Panc1 (cell line): ENCODE measurements around the gene TMEM156. TPM values are rescaled to one million over a fixed set of nuclear protein-coding genes. Genes with fewer than 3 reads are reported as not detected.

Experiments
- ATAC-seq: fragments of 200-7000 bp; cut with Tn5 transposase; 2 replicates; pipeline ENCODE4 v1.9.1; 2020; ENCODE audit warnings: mild to moderate bottlenecking, moderate library complexity
- BruUV-seq: library from RNA; stranded (reverse); fragments of 400-500 nt; replicated peaks from 2 replicates; lab custom pipeline; 2021; lab: Mats Ljungman, UMichigan
- CTCF ChIA-PET: fragments of 300-600 bp; sonication (Branson Sonifier 250); formaldehyde crosslinking; loops from one replicate; lab custom pipeline; 2022; ENCODE audit warnings: antibody characterized with exemption; lab: Charles Lee
- POLR2A ChIA-PET: fragments of 300-600 bp; sonication (Branson Sonifier 250); formaldehyde crosslinking; loops from one replicate; lab custom pipeline; 2022; ENCODE audit warnings: antibody characterized with exemption; lab: Charles Lee
- DNase-seq: peaks from one replicate; pipeline ENCODE4 v3.0.0-alpha.2; 2010; ENCODE audit warnings: low read depth, low spot score
- H3K27ac ChIP-seq: 2 replicates; pipeline ENCODE4 v1.5.1; 2011; ENCODE audit warnings: mild to moderate bottlenecking, low read length, inconsistent platforms
- H3K27me3 ChIP-seq: fragments of 200-500 bp; sonication (Bioruptor generic); 2 replicates; pipeline ENCODE4 v1.6.0; 2014; ENCODE audit warnings: low read length, inconsistent platforms; ENCODE audit not compliant: control insufficient read depth, insufficient read depth
- H3K36me3 ChIP-seq: fragments of 200-500 bp; sonication (Bioruptor generic); 2 replicates; pipeline ENCODE4 v1.5.1; 2014; ENCODE audit warnings: inconsistent platforms, mild to moderate bottlenecking, low read length, moderate library complexity; ENCODE audit not compliant: control insufficient read depth, insufficient read depth
- H3K4me1 ChIP-seq: 2 replicates; pipeline ENCODE4 v1.5.1; 2011; ENCODE audit warnings: inconsistent platforms, mild to moderate bottlenecking, low read length, moderate library complexity; ENCODE audit not compliant: control insufficient read depth, insufficient read depth
- H3K4me3 ChIP-seq, 2 experiments: 2 replicates each; pipeline ENCODE4 v1.5.1; 2011 to 2012; ENCODE audit warnings: low read depth in 2 of 2, low read length in 2 of 2, mild to moderate bottlenecking in 2 of 2, inconsistent platforms in 1 of 2, moderate library complexity in 1 of 2
- H3K9me3 ChIP-seq: fragments of 200-500 bp; sonication (Bioruptor generic); 2 replicates; pipeline ENCODE4 v1.5.1; 2014; ENCODE audit warnings: low read depth, mild to moderate bottlenecking, inconsistent platforms, low read length, moderate library complexity; ENCODE audit not compliant: control insufficient read depth, insufficient read depth
- POLR2AphosphoS5 ChIP-seq: IDR thresholded peaks from 2 replicates; pipeline ENCODE4 v1.6.1; 2012; ENCODE audit warnings: mild to moderate bottlenecking, low read depth, low read length, moderate library complexity
- SIN3A ChIP-seq: IDR thresholded peaks from 2 replicates; pipeline ENCODE4 v1.6.1; 2012; ENCODE audit warnings: low read depth, mild to moderate bottlenecking, low read length, moderate library complexity, borderline replicate concordance; ENCODE audit not compliant: insufficient read depth
- TCF7L2 ChIP-seq: IDR thresholded peaks from 2 replicates; pipeline ENCODE4 v1.6.1; 2011; ENCODE audit warnings: mild to moderate bottlenecking, low read depth, low read length, inconsistent platforms
- in situ Hi-C: cut with HindIII; loops from 2 replicates; pipeline ENCODE4 v1.10.0; 2016; ENCODE audit warnings: low sequenced_read_pairs, low pct_unique_long_range_greater_than_20kb
- intact Hi-C: fragments of 100-400 bp; cut with micrococcal nuclease; formaldehyde crosslinking; loops from one replicate; pipeline ENCODE4 v1.10.0; 2022; ENCODE audit not compliant: unreplicated experiment
- total RNA-seq: library from RNA; stranded (reverse); gene quantifications from one replicate; pipeline ENCODE4 v1.2.1, GENCODE V29; 2021; ENCODE audit not compliant: unreplicated experiment
- TF ChIP-seq, protein P1 (sequence below), 2 experiments: IDR thresholded peaks; 2 replicates each; pipeline ENCODE4 v1.6.1; 2011 to 2012; ENCODE audit warnings: low read depth in 2 of 2, control low read depth in 1 of 2, low read length in 1 of 2, mild to moderate bottlenecking in 1 of 2, moderate library complexity in 1 of 2; ENCODE audit not compliant: insufficient read depth in 1 of 2
- TF ChIP-seq, protein P2 (sequence below): fragments of 450-650 bp; IDR thresholded peaks from 2 replicates; pipeline ENCODE4 v1.5.1; 2017; ENCODE audit warnings: mild to moderate bottlenecking

Gene TMEM156
- total RNA-seq, 1 experiment from 2014 or later = 5.8 TPM

DNA sequence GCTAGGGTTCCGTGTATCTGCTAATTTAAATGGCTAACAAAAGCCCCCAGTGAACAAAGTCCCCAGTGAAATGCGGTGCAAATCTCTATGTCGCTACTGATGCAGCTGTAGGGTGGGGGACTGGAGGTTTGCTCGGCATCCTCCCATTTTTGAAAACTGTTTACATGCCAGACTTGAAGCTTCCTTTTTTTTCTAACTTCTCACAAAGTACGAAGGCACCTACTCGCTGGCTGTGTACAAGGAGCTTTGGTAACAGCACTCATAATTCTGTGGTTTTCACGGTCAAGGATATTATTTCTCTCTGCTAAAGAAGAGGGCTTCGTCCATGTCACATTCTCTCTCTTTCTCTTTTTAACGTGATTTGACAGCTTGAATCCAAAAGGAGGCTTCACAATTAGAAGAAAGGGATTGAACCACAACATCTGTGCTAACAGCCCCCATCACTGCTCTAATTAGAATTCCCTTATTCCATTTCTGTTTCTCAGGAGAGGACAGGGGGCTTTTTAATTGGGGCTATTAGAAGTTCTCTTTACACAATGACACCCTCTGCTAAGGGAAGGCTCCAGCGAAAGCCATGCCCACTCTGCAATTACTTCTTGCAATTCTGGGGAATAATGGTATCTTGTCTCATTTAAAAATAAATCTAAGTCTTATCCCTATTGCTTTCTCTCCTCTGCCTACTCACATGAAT is 46.7 kb downstream of the TMEM156 start:
- H3K27me3 ChIP-seq = no peaks in the 10 kb centered on the region
- CTCF ChIA-PET = no interaction called here

DNA sequence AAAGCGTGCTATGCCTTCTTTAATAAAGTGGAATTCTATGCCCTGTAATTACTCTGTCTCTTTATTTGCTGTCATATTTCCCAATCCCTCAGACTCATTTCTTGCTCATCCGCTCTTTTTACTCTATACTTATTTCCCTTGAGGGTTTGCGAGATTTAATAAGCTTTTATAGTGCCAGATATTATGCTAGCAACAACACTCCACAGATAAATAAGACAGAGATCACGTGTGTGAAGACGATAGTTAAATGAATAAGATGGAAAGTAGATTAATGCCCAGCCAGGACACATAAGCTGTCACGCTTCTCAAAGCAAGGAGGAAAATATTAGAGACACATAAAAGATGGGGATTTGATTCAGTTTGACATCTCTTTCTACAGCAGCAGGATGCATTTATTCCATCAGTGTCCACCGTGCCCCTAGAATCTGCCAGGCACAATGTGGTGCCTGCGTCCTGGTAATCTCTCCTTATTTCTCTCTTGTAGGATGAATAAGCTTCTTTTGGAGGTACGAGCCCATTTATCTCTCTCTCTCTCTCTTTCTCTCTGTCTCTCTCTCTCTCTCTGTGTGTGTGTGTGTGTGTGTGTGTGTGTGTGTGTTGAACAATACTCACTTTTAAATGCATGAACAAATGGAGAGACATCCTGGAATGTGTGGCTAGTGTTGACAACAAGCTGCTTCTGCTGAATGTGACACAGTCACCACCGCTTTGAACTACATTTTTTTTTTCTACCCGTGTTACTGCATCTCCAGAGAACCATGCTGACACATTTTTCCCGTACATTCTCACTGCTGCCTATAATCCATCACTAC is 48.2 kb downstream of the TMEM156 start:
- ChIA-PET CTCF (interaction anchor here (0.6 kb wide), 1 partner anchor 43 kb away, joined by 3 read pairs; no protein-coding TSS in a partner anchor), POLR2A (no interaction called here)
- no peak for ATAC-seq
- Histone ChIP-seq H3K9me3 (no peaks in the 10 kb centered on the region), H3K4me1 (no peaks in the 10 kb centered on the region), H3K27ac (no peak overlapping the region), H3K36me3 (no peaks in the 10 kb centered on the region), H3K27me3 (no peaks in the 10 kb centered on the region), H3K4me3 (no peak overlapping the region)
- DNase-seq = no peak
- in situ Hi-C loops = no loop called here
- TF ChIP-seq SIN3A (no peak), TCF7L2 (no peak), POLR2AphosphoS5 (no peak)
- TF ChIP-seq, protein P1, sequence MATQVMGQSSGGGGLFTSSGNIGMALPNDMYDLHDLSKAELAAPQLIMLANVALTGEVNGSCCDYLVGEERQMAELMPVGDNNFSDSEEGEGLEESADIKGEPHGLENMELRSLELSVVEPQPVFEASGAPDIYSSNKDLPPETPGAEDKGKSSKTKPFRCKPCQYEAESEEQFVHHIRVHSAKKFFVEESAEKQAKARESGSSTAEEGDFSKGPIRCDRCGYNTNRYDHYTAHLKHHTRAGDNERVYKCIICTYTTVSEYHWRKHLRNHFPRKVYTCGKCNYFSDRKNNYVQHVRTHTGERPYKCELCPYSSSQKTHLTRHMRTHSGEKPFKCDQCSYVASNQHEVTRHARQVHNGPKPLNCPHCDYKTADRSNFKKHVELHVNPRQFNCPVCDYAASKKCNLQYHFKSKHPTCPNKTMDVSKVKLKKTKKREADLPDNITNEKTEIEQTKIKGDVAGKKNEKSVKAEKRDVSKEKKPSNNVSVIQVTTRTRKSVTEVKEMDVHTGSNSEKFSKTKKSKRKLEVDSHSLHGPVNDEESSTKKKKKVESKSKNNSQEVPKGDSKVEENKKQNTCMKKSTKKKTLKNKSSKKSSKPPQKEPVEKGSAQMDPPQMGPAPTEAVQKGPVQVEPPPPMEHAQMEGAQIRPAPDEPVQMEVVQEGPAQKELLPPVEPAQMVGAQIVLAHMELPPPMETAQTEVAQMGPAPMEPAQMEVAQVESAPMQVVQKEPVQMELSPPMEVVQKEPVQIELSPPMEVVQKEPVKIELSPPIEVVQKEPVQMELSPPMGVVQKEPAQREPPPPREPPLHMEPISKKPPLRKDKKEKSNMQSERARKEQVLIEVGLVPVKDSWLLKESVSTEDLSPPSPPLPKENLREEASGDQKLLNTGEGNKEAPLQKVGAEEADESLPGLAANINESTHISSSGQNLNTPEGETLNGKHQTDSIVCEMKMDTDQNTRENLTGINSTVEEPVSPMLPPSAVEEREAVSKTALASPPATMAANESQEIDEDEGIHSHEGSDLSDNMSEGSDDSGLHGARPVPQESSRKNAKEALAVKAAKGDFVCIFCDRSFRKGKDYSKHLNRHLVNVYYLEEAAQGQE (IDR thresholded peaks at IDR 0.05; ENCODE audit: insufficient read depth in 1 of 2, low read depth in 2 of 2, low read length in 1 of 2) = no peak
- TF ChIP-seq, protein P2, sequence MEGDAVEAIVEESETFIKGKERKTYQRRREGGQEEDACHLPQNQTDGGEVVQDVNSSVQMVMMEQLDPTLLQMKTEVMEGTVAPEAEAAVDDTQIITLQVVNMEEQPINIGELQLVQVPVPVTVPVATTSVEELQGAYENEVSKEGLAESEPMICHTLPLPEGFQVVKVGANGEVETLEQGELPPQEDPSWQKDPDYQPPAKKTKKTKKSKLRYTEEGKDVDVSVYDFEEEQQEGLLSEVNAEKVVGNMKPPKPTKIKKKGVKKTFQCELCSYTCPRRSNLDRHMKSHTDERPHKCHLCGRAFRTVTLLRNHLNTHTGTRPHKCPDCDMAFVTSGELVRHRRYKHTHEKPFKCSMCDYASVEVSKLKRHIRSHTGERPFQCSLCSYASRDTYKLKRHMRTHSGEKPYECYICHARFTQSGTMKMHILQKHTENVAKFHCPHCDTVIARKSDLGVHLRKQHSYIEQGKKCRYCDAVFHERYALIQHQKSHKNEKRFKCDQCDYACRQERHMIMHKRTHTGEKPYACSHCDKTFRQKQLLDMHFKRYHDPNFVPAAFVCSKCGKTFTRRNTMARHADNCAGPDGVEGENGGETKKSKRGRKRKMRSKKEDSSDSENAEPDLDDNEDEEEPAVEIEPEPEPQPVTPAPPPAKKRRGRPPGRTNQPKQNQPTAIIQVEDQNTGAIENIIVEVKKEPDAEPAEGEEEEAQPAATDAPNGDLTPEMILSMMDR = no peak
- no TSS peak for BruUV-seq
- intact Hi-C loops = no loop called here

More for the DNA sequence above, 46.7 kb downstream of the TMEM156 start:
- Histone ChIP-seq H3K4me1 (no peaks in the 10 kb centered on the region), H3K9me3 (no peaks in the 10 kb centered on the region), H3K36me3 (no peaks in the 10 kb centered on the region), H3K27ac (no peak overlapping the region), H3K4me3 (no peak overlapping the region)
- BruUV-seq = no TSS peak
- POLR2A ChIA-PET = interaction anchor here (0.5 to 0.7 kb wide), 2 partner anchors 56 to 62 kb away, joined by 3 to 5 read pairs; no protein-coding TSS in a partner anchor
- in situ Hi-C loops = no loop called here
- intact Hi-C loops = no loop called here
- no peak for TF ChIP-seq SIN3A
- TF ChIP-seq POLR2AphosphoS5 = no peak
- no peak for TF ChIP-seq TCF7L2
- TF ChIP-seq, protein P1 (IDR thresholded peaks at IDR 0.05; ENCODE audit: insufficient read depth in 1 of 2, low read depth in 2 of 2, low read length in 1 of 2) = no peak
- TF ChIP-seq, protein P2 = no peak
- ATAC-seq = no peak
- DNase-seq = no peak
